Panc1 (cell line): ENCODE data around the gene RRAS2.

Experiments used
- POLR2AphosphoS5 ChIP-seq: IDR thresholded peaks from 2 replicates; pipeline ENCODE4 v1.6.1; 2012; ENCODE audit warnings: mild to moderate bottlenecking, low read depth, low read length, moderate library complexity
- TF ChIP-seq, protein P1 (sequence below): fragments of 450-650 bp; IDR thresholded peaks from 2 replicates; pipeline ENCODE4 v1.5.1; 2017; ENCODE audit warnings: mild to moderate bottlenecking

DNA sequence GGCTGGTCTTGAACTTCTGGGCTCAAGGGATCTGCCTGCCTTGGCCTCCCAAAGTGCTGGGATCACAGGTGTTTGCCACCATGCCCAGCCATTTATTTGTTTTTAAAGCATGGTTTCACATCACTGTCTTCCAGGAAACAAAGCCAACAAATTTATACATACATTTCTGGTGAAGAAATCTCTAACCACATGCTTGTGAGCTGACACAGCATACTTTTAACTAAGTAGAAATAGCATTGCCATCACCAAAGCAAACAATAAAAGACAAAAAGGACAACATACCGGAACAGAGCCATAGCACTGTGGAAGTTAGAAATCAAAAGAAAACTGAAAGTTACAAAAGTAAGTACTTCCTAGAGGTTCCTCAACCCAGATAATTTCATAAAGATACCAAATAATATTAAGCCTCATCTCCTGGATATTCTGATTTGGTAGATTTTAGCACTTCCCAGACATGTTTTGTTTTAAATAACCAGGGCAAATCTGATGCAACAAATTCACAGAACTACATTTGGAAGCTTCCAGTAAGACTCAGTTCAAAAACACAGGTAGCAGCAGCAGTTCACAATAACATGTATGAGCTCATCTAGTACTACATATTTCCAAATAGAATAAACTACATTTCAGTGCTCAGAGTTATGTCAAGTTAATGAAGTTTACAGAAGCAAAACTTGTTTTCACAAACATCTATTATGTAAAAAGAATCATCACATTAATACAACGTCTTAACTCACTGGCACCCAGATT is 70.6 kb downstream of the RRAS2 start:
- TF ChIP-seq, protein P1, sequence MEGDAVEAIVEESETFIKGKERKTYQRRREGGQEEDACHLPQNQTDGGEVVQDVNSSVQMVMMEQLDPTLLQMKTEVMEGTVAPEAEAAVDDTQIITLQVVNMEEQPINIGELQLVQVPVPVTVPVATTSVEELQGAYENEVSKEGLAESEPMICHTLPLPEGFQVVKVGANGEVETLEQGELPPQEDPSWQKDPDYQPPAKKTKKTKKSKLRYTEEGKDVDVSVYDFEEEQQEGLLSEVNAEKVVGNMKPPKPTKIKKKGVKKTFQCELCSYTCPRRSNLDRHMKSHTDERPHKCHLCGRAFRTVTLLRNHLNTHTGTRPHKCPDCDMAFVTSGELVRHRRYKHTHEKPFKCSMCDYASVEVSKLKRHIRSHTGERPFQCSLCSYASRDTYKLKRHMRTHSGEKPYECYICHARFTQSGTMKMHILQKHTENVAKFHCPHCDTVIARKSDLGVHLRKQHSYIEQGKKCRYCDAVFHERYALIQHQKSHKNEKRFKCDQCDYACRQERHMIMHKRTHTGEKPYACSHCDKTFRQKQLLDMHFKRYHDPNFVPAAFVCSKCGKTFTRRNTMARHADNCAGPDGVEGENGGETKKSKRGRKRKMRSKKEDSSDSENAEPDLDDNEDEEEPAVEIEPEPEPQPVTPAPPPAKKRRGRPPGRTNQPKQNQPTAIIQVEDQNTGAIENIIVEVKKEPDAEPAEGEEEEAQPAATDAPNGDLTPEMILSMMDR, result no peak
- TF ChIP-seq POLR2AphosphoS5, result no peak
